HG03064 (cell line): Measurements from ENCODE around the gene CARD10.
"Not testable (repeated sequence)": the region's sequence is repeated elsewhere in the genome, so short reads cannot be mapped to it uniquely, and the experiment has no call there.

Experiments used
- ATAC-seq: cut with Tn5 transposase; IDR thresholded peaks from one replicate; pipeline ENCODE4 v1.9.1; 2021; ENCODE audit warnings: low read depth; ENCODE audit not compliant: unreplicated experiment

The CARD10 gene

GRCh38 chr22:37470087-37470445, 49.1 kb downstream of the CARD10 start:
- no peak for ATAC-seq

GRCh38 chr22:37469416-37470086, 49.7 kb downstream of the CARD10 start:
- ATAC-seq: no peak

- ATAC-seq: not testable (repeated sequence)
Observed at GRCh38 chr22:37468201-37468695, 51.0 kb downstream of the CARD10 start.

- no peak for ATAC-seq
Observed at GRCh38 chr22:37467391-37467955, 51.7 kb downstream of the CARD10 start.

GRCh38 chr22:37464181-37464580, 55.0 kb downstream of the CARD10 start:
- ATAC-seq: no peak

- ATAC-seq: no peak
Observed at GRCh38 chr22:37462983-37463382, 56.2 kb downstream of the CARD10 start.

- no peak for ATAC-seq
Observed at GRCh38 chr22:37462436-37462835, 56.8 kb downstream of the CARD10 start.

- no peak for ATAC-seq
Observed at GRCh38 chr22:37461961-37462360, 57.3 kb downstream of the CARD10 start.

- ATAC-seq: no peak
Observed at GRCh38 chr22:37460684-37461083, 58.5 kb downstream of the CARD10 start.

GRCh38 chr22:37459206-37459605, 60.0 kb downstream of the CARD10 start:
- ATAC-seq: no peak

GRCh38 chr22:37457093-37457893, 61.9 kb downstream of the CARD10 start:
- no peak for ATAC-seq

- ATAC-seq: no peak
Observed at GRCh38 chr22:37456346-37456745, 62.9 kb downstream of the CARD10 start.

GRCh38 chr22:37455896-37456295, 63.3 kb downstream of the CARD10 start:
- no peak for ATAC-seq

GRCh38 chr22:37454857-37455686, 64.1 kb downstream of the CARD10 start:
- no peak for ATAC-seq

- ATAC-seq: no peak
Observed at GRCh38 chr22:37453696-37454095, 65.5 kb downstream of the CARD10 start.

GRCh38 chr22:37451218-37451617, 68.0 kb downstream of the CARD10 start:
- no peak for ATAC-seq

- ATAC-seq: no peak
Observed at GRCh38 chr22:37449331-37450001, 69.7 kb downstream of the CARD10 start.

- ATAC-seq: no peak
Observed at GRCh38 chr22:37448516-37449127, 70.6 kb downstream of the CARD10 start.

- ATAC-seq: no peak
Observed at GRCh38 chr22:37445501-37445900, 73.7 kb downstream of the CARD10 start.

GRCh38 chr22:37443977-37444376, 75.2 kb downstream of the CARD10 start:
- ATAC-seq: no peak
